RWPE2 (cell line): ENCODE measurements around the gene TTLL5.

Experiments used
- ATAC-seq: fragments of 200-7000 bp; cut with Tn5 transposase; 3 replicates; pipeline ENCODE4 v1.9.1; 2021; ENCODE audit warnings: low read depth
- DNase-seq: peaks from one replicate; pipeline ENCODE4 v3.0.0-alpha.2; 2020; ENCODE audit warnings: low spot score
- H3K27ac ChIP-seq: fragments of 450-650 bp; 2 replicates; pipeline ENCODE4 v1.5.1; 2017; ENCODE audit warnings: mild to moderate bottlenecking; ENCODE audit not compliant: poor library complexity, severe bottlenecking
- H3K27me3 ChIP-seq: fragments of 250-450 bp; sonication (Bioruptor Pico); 2 replicates; pipeline ENCODE4 v1.5.1; 2021; ENCODE audit warnings: mild to moderate bottlenecking, moderate library complexity; ENCODE audit not compliant: insufficient read depth, poor library complexity, severe bottlenecking
- H3K36me3 ChIP-seq: fragments of 250-450 bp; sonication (Bioruptor Pico); 2 replicates; pipeline ENCODE4 v1.5.1; 2020; ENCODE audit warnings: low read depth, mild to moderate bottlenecking, moderate library complexity
- H3K4me1 ChIP-seq: fragments of 250-450 bp; sonication (Bioruptor Pico); 2 replicates; pipeline ENCODE4 v1.5.1; 2021; ENCODE audit warnings: mild to moderate bottlenecking, moderate library complexity; ENCODE audit not compliant: insufficient read depth, poor library complexity, severe bottlenecking
- H3K4me3 ChIP-seq: fragments of 250-450 bp; sonication (Bioruptor Pico); 2 replicates; pipeline ENCODE4 v1.5.1; 2021; ENCODE audit warnings: mild to moderate bottlenecking, moderate library complexity; ENCODE audit not compliant: severe bottlenecking
- H3K9me3 ChIP-seq: fragments of 250-450 bp; sonication (Bioruptor Pico); 2 replicates; pipeline ENCODE4 v1.5.1; 2021; ENCODE audit warnings: mild to moderate bottlenecking, moderate library complexity; ENCODE audit not compliant: severe bottlenecking
- CTCF ChIP-seq: fragments of 450-650 bp; IDR thresholded peaks from one replicate; pipeline ENCODE4 v1.5.1; 2017; ENCODE audit warnings: mild to moderate bottlenecking, moderate library complexity; ENCODE audit not compliant: poor library complexity, severe bottlenecking

TTLL5 gene

GRCh38 chr14:75854111-75854799 is 193.2 kb downstream of the TTLL5 start:
- Histone ChIP-seq H3K27ac (no peak overlapping the region), H3K27me3 (no peaks in the 10 kb centered on the region), H3K9me3 (no peaks in the 10 kb centered on the region), H3K4me1 (no peaks in the 10 kb centered on the region), H3K36me3 (peaks cover 13% of the 10 kb centered on the region; the same call in 1 of the 2 replicates), H3K4me3 (no peak overlapping the region)
- TF ChIP-seq CTCF: no peak
- no peak for ATAC-seq
- DNase-seq: no peak

GRCh38 chr14:75857199-75857598 is 196.2 kb downstream of the TTLL5 start:
- no peak for TF ChIP-seq CTCF
- ATAC-seq: no peak
- peaks cover 8% of the 10 kb centered on the region for H3K4me1 ChIP-seq
- peaks cover 13% of the 10 kb centered on the region; the same call in 1 of the 2 replicates for H3K36me3 ChIP-seq
- H3K27ac ChIP-seq: no peak overlapping the region
- DNase-seq: no peak
- H3K9me3 ChIP-seq: no peaks in the 10 kb centered on the region
- no peaks in the 10 kb centered on the region for H3K27me3 ChIP-seq
- H3K4me3 ChIP-seq: no peak overlapping the region

- Histone ChIP-seq H3K4me1 (peaks cover 8% of the 10 kb centered on the region), H3K9me3 (no peaks in the 10 kb centered on the region), H3K4me3 (no peak overlapping the region), H3K27me3 (no peaks in the 10 kb centered on the region), H3K27ac (no peak overlapping the region), H3K36me3 (peaks cover 13% of the 10 kb centered on the region; the same call in 1 of the 2 replicates)
- ATAC-seq: no peak
- DNase-seq: no peak
- no peak for TF ChIP-seq CTCF
Measured at GRCh38 chr14:75858362-75858761, 197.3 kb downstream of the TTLL5 start.

GRCh38 chr14:75859746-75860145 is 198.7 kb downstream of the TTLL5 start:
- H3K36me3 ChIP-seq: peaks cover 8% of the 10 kb centered on the region; the same call in 1 of the 2 replicates
- no peak for DNase-seq
- H3K4me1 ChIP-seq: peaks cover 17% of the 10 kb centered on the region
- H3K27me3 ChIP-seq: no peaks in the 10 kb centered on the region
- H3K4me3 ChIP-seq: no peak overlapping the region
- no peak overlapping the region for H3K27ac ChIP-seq
- ATAC-seq: no peak
- no peak for TF ChIP-seq CTCF
- no peaks in the 10 kb centered on the region for H3K9me3 ChIP-seq

GRCh38 chr14:75860561-75861160 is 199.6 kb downstream of the TTLL5 start:
- H3K4me1 ChIP-seq: peaks cover 20% of the 10 kb centered on the region

More at GRCh38 chr14:75860561-75861160, 199.6 kb downstream of the TTLL5 start:
- no peaks in the 10 kb centered on the region for H3K9me3 ChIP-seq
- no peak overlapping the region for H3K4me3 ChIP-seq
- H3K27me3 ChIP-seq: no peaks in the 10 kb centered on the region
- no peak overlapping the region for H3K27ac ChIP-seq
- TF ChIP-seq CTCF: no peak
- no peak for DNase-seq
- ATAC-seq: no peak
- H3K36me3 ChIP-seq: peaks cover 8% of the 10 kb centered on the region; the same call in 1 of the 2 replicates
